HG03039 (cell line): ENCODE measurements around the gene PIAS1.

Experiments
- ATAC-seq: cut with Tn5 transposase; IDR thresholded peaks from one replicate; pipeline ENCODE4 v1.9.1; 2021; ENCODE audit warnings: mild to moderate bottlenecking, moderate library complexity; ENCODE audit not compliant: unreplicated experiment

PIAS1 gene

GRCh38 chr15:68061602-68062001 is 7.5 kb downstream of the PIAS1 start:
- ATAC-seq, result no peak

GRCh38 chr15:68062214-68062613 is 8.1 kb downstream of the PIAS1 start:
- no peak for ATAC-seq

GRCh38 chr15:68062946-68063465 is 8.9 kb downstream of the PIAS1 start:
- no peak for ATAC-seq

DNA sequence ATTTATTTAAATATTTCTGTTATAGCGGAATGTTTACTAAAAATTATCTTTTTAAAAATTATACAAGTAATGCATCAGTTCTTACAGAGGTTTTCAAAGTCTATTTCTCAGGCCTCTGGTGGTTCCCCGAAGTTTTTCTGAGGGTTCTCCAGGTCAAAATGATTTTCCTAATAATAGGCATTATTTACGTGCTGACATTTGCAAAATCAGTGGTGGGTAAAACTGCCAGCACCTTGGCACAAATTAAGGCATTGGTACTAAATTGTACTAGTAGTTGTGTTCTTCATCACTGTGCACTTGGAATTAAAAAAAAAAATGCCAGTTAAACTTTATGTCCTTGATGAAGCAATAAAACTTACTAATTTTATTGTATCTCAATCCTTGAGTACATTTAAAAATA is 9.5 kb downstream of the PIAS1 start:
- no peak for ATAC-seq

DNA sequence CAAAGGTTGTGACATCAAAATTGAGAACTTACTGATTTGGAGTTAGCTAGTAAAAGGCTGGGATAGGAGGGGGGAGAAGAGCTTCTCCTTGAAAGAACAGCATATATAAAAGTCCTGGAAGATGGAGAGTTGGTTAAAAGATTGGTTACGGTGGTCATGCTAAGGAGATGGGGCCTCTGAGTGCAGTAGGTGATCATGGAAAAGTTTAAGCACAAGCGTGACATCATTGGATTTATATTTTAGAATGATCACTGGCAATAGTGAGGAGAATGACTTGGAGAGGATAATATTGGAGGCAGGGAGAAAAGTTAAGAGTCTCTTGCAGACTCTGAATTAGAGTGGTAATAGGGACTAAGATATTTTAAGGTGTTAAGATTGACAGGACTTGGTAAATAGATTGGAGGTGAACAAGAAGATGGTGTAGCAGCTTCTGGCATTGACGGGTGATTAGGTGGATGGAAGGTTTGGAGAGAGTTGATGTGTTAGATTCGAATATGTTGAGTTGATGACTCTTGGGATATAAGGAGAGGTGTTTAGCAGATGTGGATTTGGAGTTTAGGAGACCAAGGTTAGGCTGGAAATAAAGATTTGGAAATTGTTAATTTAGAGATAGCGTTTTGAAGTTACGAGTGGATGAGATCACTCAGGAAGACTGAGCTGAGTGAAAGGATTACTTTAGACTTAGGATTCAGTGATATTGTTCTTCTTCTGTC is 19.6 kb downstream of the PIAS1 start:
- ATAC-seq, result no peak

DNA sequence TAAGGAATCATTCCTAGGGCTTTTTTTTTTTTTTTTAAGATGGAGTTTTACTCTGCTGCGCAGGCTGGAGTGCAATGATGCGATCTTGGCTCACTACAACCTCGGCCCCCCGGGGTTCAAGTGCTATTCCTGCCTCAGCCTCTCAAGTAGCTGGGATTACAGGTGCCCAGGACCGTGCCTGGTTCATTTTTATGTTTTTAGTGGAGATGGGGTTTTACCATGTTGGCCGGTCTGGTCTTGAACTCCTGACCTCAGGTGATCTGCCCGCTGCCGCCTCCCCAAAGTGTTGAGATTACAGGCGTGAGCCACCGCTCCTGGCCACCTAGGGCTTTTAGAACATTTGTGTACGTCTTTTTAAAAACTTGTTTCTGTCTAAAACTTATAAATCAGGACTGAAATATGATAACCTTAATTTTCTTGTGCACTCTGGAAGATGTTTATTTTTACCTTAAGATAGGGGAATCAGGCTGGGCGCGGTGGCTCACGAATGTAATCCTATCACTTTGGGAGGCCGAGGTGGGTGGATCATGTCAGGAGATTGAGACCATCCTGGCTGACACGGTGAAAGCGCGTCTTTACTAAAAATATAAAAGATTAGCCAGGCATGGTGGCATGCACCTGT is 21.8 kb downstream of the PIAS1 start:
- ATAC-seq, result no peak

GRCh38 chr15:68078365-68078764 is 24.2 kb downstream of the PIAS1 start:
- no peak for ATAC-seq

DNA sequence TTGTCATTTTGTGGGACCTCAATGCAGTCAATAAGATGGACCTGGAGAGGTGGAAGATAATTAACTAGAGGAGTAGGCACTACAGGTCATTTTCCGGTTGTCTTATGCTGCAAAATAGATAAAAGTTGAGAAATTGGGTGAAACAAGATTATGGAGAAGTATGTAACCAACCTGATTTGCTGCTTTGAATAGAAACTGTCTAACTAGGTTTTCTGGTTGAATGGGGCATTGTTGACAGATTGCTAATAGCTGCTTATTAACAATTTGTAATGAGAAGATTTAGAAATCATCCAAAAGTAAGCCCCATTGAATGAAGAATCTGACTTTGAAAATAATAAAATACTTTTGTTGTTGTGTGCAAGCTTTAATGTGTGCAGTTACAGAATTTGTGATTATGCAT is 26.2 kb downstream of the PIAS1 start:
- ATAC-seq, result no peak

DNA sequence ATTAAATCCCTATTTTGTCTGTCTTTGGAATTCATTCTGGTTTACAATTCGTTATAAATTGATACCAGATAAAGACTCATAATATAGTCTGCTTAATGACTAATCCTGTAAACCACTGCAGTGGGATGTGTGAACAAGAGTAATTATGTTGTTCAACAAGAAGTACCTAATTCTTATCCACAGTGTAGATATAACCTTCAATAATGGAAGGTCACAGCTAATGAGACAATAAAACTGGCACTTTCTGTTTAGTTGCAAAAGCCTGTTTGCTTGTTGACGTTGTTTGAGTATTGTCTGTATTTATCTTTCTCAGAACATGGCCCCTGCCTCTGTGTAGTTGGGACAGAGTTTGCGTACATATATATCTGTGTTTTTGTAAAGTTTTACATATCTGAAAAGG is 26.7 kb downstream of the PIAS1 start:
- no peak for ATAC-seq

- no peak for ATAC-seq
Observed at GRCh38 chr15:68081869-68082505, 27.9 kb downstream of the PIAS1 start.

DNA sequence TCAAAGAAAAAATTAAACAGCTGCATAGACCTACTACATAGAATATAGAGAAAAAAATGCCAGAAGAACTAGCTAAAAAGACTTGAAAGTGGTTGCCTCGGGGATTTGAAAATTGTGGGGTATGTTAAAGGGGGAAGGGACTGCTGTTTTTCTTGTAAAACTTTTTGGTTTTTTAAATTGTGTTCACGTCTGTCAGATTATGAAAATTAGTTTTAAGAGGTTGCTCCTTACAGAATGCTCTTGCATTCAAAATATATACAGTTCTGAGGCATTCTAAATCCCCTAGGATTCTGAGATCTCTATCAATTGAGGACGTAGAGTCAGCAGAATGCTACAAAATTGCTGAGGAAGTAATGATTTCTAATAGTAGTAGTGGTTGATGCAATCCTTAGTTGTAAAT is 28.6 kb downstream of the PIAS1 start:
- ATAC-seq, result no peak

DNA sequence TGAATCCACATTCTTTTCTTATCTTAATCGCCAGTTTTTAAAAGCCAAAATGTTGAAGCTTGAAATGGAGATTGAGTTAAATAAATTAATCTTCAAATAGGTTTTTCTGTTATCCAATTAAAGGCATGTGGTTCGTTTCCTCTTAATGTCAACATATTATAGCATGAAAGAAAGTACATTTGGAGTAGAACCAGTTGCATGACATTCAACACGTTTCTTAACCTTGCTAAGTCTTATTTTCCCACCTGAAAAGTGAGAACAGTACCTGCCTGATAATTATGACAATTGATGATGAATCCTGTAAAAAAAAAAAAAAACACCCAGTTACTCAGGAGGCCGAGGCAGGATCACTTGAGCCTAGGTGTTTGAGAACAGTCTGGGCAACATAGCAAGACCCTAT is 29.3 kb downstream of the PIAS1 start:
- no peak for ATAC-seq

DNA sequence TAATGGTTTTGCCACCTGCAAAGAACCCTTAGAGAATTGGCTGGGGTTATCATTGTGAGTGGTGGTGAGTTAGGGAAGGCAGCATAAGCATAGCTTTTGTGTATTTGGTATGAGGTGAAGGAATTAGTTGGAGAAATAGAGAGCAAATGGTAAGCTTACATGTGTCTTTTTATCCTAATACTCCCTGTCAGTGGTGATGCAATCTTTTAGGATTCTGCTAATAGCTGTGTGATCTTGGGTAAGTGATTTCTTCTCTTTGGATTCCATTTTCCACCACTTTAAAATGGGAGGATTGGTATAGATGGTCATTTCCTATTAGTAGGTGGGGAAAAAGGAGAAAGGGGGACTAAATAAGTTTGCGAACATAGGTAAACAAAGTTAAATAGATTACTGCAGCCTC is 30.9 kb downstream of the PIAS1 start:
- no peak for ATAC-seq

DNA sequence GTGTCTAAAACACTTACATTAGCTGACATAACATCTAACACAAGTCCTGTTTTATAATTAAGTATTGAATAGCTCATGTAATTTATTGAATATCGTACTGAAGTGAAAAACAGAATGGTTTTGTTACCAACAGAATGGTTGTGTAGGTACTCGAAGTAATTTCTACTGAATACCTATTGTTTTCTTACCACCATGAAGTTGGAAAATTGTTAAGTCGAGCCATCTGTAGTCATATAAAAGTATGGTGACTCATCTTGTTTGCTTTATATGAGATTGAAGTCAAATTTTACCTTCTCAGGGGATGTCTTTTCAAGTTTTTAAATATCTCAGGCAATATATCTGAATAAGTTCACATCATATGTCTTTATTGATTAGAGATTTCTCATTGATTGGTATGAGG is 37.6 kb downstream of the PIAS1 start:
- ATAC-seq, result no peak

DNA sequence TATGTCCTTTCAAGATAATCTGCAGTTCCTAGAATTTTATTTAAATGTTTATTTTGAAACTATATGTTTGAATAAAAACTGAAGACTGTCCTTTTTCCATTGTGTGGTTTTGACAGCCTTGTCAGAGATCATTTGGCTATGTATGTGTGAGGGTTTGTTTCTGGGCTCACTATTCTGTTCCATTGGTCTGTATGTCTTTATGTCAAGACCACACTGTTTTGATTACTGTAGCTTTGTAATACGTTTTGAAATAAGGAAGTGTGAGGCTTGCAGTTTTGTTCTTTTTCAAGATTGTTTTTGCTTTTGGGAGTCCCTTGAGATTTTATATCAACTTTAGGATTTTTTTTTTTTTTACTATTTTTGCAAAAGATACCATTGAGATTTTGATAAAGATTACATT is 42.0 kb downstream of the PIAS1 start:
- no peak for ATAC-seq

GRCh38 chr15:68097029-68097428 is 42.9 kb downstream of the PIAS1 start:
- ATAC-seq, result no peak

- no peak for ATAC-seq
Observed at GRCh38 chr15:68098465-68098864, 44.4 kb downstream of the PIAS1 start.

DNA sequence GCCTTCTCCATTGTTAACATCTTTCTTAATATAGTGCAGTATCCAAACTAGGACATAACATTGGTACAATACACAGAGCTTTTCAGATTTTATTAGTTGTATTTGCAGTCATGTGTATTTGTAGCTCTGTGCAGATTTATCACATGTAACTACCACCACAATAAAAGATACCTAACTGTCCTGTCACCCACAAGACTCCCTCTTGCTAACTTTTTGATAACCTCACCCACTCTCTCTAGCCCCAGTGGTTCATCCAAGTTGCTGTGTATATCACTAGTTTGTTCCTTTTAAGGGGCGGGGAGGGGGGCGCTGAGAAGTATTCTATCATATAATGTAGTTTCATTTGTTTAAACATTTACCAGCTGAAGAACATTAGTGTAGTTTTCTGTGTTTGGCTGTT is 46.1 kb downstream of the PIAS1 start:
- no peak for ATAC-seq

DNA sequence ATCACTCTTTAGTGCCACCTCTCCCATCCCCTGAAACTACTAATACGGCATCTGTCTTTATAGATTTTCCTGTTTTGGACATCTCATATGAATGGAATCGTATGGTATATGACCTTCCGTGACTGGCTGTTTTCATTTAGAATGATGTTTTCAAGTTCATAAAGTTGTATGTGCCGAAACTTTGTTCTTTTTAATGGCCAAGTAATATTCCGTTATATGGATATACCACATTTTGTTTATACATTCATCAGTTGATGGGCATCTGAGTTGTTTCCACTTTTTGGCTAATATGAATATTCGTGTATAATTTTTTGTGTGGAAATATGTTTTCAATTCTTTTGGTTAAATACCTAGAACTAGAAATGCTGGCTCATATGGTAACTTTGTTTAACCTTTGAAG is 49.5 kb downstream of the PIAS1 start:
- no peak for ATAC-seq

DNA sequence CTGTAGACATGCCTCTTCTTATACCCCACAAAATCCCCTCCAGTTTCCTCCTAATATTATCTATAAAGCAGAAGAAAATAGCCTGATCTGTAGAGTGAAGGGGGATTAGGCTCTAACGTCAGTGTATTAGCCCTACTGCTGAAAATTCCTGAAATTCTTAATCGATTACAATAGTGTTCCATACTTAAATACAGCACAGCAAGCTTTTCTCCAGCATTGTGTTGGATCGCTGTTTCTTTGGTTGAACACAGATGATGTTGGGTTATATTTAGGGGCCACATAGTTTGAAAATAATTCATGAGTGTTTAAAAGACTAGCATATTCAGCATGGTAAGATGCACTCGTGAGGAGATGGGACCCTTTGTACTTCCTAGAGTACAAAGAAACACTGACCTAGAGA is 52.5 kb downstream of the PIAS1 start:
- no peak for ATAC-seq

- ATAC-seq, result no peak
Observed at GRCh38 chr15:68107142-68107541, 53.0 kb downstream of the PIAS1 start.

DNA sequence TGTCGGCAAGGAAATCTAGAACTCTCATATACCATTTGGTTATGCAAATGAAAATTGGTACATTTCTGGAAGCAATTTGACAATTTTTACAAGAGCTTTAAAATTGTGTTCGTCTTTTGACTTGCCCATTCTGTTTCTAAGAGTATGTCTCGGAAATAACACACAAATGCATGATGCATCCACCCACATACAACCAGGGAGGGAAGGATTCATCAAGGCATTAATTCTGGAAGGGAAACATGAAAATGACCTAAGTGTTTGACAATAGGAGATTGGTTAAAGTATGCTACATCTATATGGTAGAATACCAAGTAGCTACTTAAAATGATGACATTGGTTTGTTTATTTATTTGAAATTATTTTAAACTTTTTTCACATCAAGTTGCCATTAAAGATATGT is 58.6 kb downstream of the PIAS1 start:
- no peak for ATAC-seq
